ENCODE data around the gene SERPINI1.

GRCh38 chr3:167705840-167706239 lies 29.7 kb upstream of the SERPINI1 start:
- TF ChIP-seq MEF2A (IDR thresholded peaks at IDR 0.05; ENCODE audit: control insufficient read depth, low read depth, low read length) (no peak), GTF2F1 (IDR thresholded peaks at IDR 0.05; ENCODE audit: low read depth, low read length) (no peak), EGR1 (conservative IDR thresholded peaks at IDR 0.05) (no peak), KDM4B (IDR thresholded peaks at IDR 0.05; ENCODE audit: borderline replicate concordance in 2 of 2, low read depth in 1 of 2) (no peak), RBM22 (IDR thresholded peaks at IDR 0.05; ENCODE audit: low read depth, low read length, poor library complexity, severe bottlenecking) (no peak), PATZ1 (CRISPR knock-in tag; IDR thresholded peaks at IDR 0.05; ENCODE audit: borderline replicate concordance) (no peak), ZSCAN32 (CRISPR knock-in tag; IDR thresholded peaks at IDR 0.05) (no peak)

Measured in K562 (cell line).